ENCODE data around the gene OR1F1.
"Not testable (repeated sequence)": the region's sequence is repeated elsewhere in the genome, so short reads cannot be mapped to it uniquely, and the experiment has no call there.

Gene OR1F1

DNA sequence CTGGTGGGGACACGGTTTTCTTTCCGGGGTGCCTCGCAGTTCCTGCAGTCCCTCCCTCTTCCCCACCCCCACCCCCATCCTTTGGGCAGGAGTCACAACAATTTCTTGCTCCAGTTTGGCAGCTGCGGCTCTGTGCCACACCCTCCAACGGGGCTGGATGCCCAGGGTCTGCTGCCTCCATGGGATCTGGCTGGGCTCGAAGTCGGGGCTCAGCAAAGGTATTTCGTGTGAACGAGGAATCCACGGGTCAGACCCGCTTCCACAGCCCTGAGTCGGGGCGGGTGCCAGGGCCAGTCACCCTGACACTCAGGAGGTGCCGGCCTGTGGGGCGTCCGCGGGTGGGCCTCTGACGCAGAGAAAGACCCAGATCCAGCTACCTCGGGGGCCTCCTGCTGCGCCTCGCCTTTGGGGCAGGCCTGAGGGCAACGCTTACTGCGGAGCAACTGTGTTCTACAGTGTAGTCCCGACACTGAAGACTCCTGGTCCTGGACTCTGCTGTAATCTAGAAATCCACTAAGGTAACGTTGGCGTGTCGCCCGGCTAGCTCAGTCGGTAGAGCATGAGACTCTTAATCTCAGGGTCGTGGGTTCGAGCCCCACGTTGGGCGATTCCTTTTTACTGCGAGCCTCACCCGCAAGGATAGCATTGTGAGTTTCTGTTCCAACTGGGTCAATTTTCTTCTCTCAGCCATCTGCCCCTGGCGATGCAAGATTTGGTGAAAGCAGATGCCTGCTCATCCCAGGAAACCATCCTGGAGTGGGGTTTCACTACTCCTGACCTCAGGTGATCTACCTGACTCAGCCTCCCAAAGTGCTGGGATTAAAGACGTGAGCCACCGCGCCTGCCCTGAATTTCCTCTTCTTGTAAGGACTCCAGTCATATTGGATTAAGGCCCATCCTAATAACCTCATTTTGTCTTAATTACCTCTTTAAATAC is 12.6 kb upstream of the OR1F1 start:
- Histone ChIP-seq H3K4me3 (ENCODE audit: low read length in 2 of 2) (no peak overlapping the region), H3K36me3 (ENCODE audit: control insufficient read depth in 2 of 2, insufficient read depth in 2 of 2, low read length in 2 of 2) (no peaks in the 10 kb centered on the region), H3K9me3 (ENCODE audit: control insufficient read depth in 2 of 2, low read length in 2 of 2) (no peaks in the 10 kb centered on the region), H3K9ac (ENCODE audit: low read length in 2 of 2) (no peak overlapping the region), H3K27ac (ENCODE audit: low read length) (no peak overlapping the region), H3K4me1 (ENCODE audit: control insufficient read depth, insufficient read depth, low read length) (peaks cover 10% of the 10 kb centered on the region), H3K27me3 (ENCODE audit: control insufficient read depth in 1 of 2, insufficient read depth in 2 of 2, low read length in 2 of 2) (peaks cover 60 to 79% of the 10 kb centered on the region in 2 donors)

DNA sequence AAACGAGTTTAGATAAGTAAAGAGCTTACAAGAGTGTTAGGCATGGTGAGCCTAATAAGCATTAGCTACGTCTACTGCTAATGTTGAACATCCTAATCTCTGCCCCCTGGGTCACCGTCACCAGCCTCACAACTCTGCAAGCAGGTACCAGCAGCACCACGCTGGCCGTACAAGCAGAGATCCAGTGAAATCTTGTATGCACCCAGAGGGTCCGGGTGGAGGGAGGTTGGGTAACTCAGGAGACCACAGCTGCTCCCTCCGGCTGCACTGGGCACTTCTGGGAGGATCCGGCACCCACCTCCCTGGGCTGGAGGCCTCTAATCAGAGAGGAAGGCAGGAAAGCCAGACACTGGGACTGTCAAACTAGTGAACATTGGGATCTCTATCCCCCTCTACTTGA is 8.4 kb upstream of the OR1F1 start:
- Histone ChIP-seq H3K27ac (ENCODE audit: low read length) (no peak overlapping the region), H3K36me3 (ENCODE audit: control insufficient read depth in 2 of 2, insufficient read depth in 2 of 2, low read length in 2 of 2) (no peaks in the 10 kb centered on the region), H3K9me3 (ENCODE audit: control insufficient read depth in 2 of 2, low read length in 2 of 2) (no peaks in the 10 kb centered on the region), H3K9ac (ENCODE audit: low read length in 2 of 2) (no peak overlapping the region), H3K27me3 (ENCODE audit: control insufficient read depth in 1 of 2, insufficient read depth in 2 of 2, low read length in 2 of 2) (peaks cover 67 to 82% of the 10 kb centered on the region in 2 donors), H3K4me3 (ENCODE audit: low read length in 2 of 2) (no peak overlapping the region), H3K4me1 (ENCODE audit: control insufficient read depth, insufficient read depth, low read length) (peaks cover 10% of the 10 kb centered on the region)

- no peak overlapping the region for H3K4me3 ChIP-seq (ENCODE audit: low read length in 2 of 2)
- H3K9ac ChIP-seq (ENCODE audit: low read length in 2 of 2): no peak overlapping the region
- H3K36me3 ChIP-seq (ENCODE audit: control insufficient read depth in 2 of 2, insufficient read depth in 2 of 2, low read length in 2 of 2): no peaks in the 10 kb centered on the region
- H3K27ac ChIP-seq (ENCODE audit: low read length): no peak overlapping the region
- H3K4me1 ChIP-seq (ENCODE audit: control insufficient read depth, insufficient read depth, low read length): peaks cover 10% of the 10 kb centered on the region
- no peaks in the 10 kb centered on the region for H3K9me3 ChIP-seq (ENCODE audit: control insufficient read depth in 2 of 2, low read length in 2 of 2)
- H3K27me3 ChIP-seq (ENCODE audit: control insufficient read depth in 1 of 2, insufficient read depth in 2 of 2, low read length in 2 of 2): peaks cover 61 to 74% of the 10 kb centered on the region in 2 donors
These were observed 7.5 kb upstream of the OR1F1 start for GRCh38 chr16:3180445-3180878.

DNA sequence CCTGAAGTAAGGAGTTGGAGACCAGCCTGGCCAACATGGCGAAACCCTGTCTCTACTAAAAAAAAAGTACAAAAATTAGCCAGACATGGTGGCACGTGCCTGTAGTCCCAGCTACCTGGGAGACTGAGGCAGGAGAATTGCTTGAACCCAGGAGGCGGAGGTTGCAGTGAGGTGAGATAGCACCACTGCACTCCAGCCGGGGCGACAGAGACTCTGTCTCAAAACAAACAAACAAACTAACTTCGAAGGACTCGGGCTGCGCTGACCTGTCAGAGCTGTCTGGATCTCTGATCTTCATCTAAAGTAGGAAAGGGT is 5.8 kb upstream of the OR1F1 start:
- Histone ChIP-seq H3K4me3 (ENCODE audit: low read length in 2 of 2) (peak overlapping the region in 1 of 2 donors; percentile 22), H3K27me3 (ENCODE audit: control insufficient read depth in 1 of 2, insufficient read depth in 2 of 2, low read length in 2 of 2) (peaks cover 65 to 72% of the 10 kb centered on the region in 2 donors)
- H3K9me3 ChIP-seq (ENCODE audit: control insufficient read depth in 2 of 2, low read length in 2 of 2); H3K27ac ChIP-seq (ENCODE audit: low read length); H3K36me3 ChIP-seq (ENCODE audit: control insufficient read depth in 2 of 2, insufficient read depth in 2 of 2, low read length in 2 of 2); H3K4me1 ChIP-seq (ENCODE audit: control insufficient read depth, insufficient read depth, low read length); H3K9ac ChIP-seq (ENCODE audit: low read length in 2 of 2): not testable (repeated sequence)

DNA sequence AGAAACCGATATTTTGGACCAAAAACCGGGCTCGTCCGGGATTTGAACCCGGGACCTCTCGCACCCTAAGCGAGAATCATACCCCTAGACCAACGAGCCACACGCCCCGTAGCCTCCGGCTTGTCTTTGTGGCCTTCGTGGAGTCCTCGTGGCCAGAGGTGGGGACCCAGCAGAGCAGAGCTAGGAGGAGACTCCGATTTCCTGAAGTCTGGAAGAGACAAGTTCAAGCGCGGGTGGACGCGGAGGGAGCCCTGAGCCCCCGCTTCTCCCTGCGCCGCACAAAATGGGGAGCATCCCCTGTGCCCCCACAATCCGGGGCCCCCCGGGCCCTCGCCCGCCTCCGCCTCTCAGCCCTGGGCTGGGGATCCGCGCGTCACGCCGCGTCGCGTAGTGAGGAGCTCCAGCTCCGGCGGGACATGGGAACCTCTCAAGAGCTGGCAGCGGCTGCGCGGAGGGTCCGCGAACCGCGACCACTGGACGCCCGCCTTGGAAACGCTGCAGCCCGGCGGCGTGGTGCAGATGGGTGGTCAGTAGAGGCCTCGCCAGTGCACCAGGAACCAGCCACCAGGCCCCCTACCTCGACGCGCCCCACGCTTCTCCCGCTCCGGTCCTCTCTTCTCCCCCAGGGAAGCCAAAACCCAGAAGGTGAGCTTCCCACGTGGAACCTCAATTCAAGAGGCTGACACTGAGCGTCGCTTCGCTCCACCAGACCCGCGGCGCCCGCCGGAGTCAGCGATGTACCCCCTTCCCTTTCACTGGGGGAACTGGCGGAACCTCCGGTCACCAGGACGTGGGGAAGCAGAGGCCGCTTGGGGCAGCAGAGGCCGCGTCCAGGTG is 5.2 kb upstream of the OR1F1 start:
- no peaks in the 10 kb centered on the region for H3K9me3 ChIP-seq (ENCODE audit: control insufficient read depth in 2 of 2, low read length in 2 of 2)
- H3K36me3 ChIP-seq (ENCODE audit: control insufficient read depth in 2 of 2, insufficient read depth in 2 of 2, low read length in 2 of 2): no peaks in the 10 kb centered on the region
- H3K4me1 ChIP-seq (ENCODE audit: control insufficient read depth, insufficient read depth, low read length): peaks cover 10% of the 10 kb centered on the region
- H3K9ac ChIP-seq (ENCODE audit: low read length in 2 of 2): no peak overlapping the region
- H3K4me3 ChIP-seq (ENCODE audit: low read length in 2 of 2): peak overlapping the region in 1 of 2 donors; percentile 22
- H3K27me3 ChIP-seq (ENCODE audit: control insufficient read depth in 1 of 2, insufficient read depth in 2 of 2, low read length in 2 of 2): peaks cover 66 to 75% of the 10 kb centered on the region in 2 donors
- H3K27ac ChIP-seq (ENCODE audit: low read length): no peak overlapping the region

- peaks cover 72 to 78% of the 10 kb centered on the region in 2 donors for H3K27me3 ChIP-seq (ENCODE audit: control insufficient read depth in 1 of 2, insufficient read depth in 2 of 2, low read length in 2 of 2)
- peak overlapping the region in 1 of 2 donors; percentile 22 for H3K4me3 ChIP-seq (ENCODE audit: low read length in 2 of 2)
- H3K27ac ChIP-seq (ENCODE audit: low read length): no peak overlapping the region
- H3K9ac ChIP-seq (ENCODE audit: low read length in 2 of 2): no peak overlapping the region
- H3K36me3 ChIP-seq (ENCODE audit: control insufficient read depth in 2 of 2, insufficient read depth in 2 of 2, low read length in 2 of 2): no peaks in the 10 kb centered on the region
- no peaks in the 10 kb centered on the region for H3K9me3 ChIP-seq (ENCODE audit: control insufficient read depth in 2 of 2, low read length in 2 of 2)
- H3K4me1 ChIP-seq (ENCODE audit: control insufficient read depth, insufficient read depth, low read length): peaks cover 12% of the 10 kb centered on the region
These were observed 4.4 kb upstream of the OR1F1 start for GRCh38 chr16:3183445-3184139.

DNA sequence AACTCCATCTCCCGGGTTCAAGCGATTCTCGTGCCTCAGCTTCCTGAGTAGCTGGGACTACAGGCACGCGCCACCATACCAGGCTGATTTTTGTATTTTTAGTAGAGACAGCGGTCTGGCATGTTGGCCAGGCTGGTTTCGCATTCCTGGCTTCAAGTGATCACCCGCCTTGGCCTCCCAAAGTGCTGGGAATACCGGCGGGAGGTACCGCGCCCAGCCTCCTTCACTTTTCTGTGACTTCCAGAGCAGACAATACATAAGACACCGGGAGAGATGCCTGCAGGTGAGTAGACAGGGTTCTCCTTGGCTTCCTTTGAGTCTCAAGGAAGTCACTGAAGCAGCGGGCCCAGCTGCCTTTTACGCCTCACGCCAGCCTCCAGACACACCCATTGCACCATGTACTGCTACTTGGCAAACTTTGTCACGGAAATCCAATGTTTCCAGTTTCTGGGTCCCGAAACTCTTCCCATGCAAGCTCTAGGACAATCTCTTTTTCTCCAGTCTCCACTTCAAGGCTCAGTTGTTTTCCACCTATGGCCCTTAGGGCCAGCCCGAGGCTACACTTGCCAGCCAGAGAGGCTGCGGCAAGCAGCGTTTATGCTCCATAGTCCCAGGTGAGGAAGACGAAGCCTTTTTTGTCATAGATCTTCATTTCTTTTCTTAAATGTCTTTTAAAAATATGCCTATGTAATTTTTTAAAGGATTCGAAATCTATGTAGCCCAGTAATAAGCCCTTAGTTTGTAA is 886 bp upstream of the OR1F1 start:
- Histone ChIP-seq H3K4me3 (ENCODE audit: low read length in 2 of 2) (no peak overlapping the region), H3K9ac (ENCODE audit: low read length in 2 of 2) (no peak overlapping the region), H3K9me3 (ENCODE audit: control insufficient read depth in 2 of 2, low read length in 2 of 2) (no peaks in the 10 kb centered on the region), H3K27me3 (ENCODE audit: control insufficient read depth in 1 of 2, insufficient read depth in 2 of 2, low read length in 2 of 2) (peaks cover 78 to 82% of the 10 kb centered on the region in 2 donors), H3K4me1 (ENCODE audit: control insufficient read depth, insufficient read depth, low read length) (peaks cover 25% of the 10 kb centered on the region), H3K36me3 (ENCODE audit: control insufficient read depth in 2 of 2, insufficient read depth in 2 of 2, low read length in 2 of 2) (no peaks in the 10 kb centered on the region), H3K27ac (ENCODE audit: low read length) (no peak overlapping the region)

DNA sequence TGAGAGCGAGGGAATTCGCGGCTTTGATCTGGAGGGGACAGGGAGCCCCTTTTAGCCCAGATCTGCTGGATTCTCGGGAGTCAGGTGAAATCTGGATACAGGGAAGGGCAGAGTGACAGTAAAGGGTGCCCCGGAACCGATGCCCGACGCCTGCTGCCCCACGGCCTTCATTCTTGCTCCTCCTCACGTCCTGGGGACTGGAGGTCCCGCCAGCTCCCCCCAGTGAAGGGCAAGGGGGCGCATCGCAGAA is 596 bp downstream of the OR1F1 start:
- peak overlapping the region in 1 of 2 donors; percentile 15 for H3K4me3 ChIP-seq (ENCODE audit: low read length in 2 of 2)
- H3K27ac ChIP-seq (ENCODE audit: low read length): no peak overlapping the region
- H3K36me3 ChIP-seq (ENCODE audit: control insufficient read depth in 2 of 2, insufficient read depth in 2 of 2, low read length in 2 of 2): no peaks in the 10 kb centered on the region
- peaks cover 17% of the 10 kb centered on the region for H3K4me1 ChIP-seq (ENCODE audit: control insufficient read depth, insufficient read depth, low read length)
- peaks cover 74 to 82% of the 10 kb centered on the region in 2 donors for H3K27me3 ChIP-seq (ENCODE audit: control insufficient read depth in 1 of 2, insufficient read depth in 2 of 2, low read length in 2 of 2)
- H3K9ac ChIP-seq (ENCODE audit: low read length in 2 of 2): no peak overlapping the region
- H3K9me3 ChIP-seq (ENCODE audit: control insufficient read depth in 2 of 2, low read length in 2 of 2): no peaks in the 10 kb centered on the region

DNA sequence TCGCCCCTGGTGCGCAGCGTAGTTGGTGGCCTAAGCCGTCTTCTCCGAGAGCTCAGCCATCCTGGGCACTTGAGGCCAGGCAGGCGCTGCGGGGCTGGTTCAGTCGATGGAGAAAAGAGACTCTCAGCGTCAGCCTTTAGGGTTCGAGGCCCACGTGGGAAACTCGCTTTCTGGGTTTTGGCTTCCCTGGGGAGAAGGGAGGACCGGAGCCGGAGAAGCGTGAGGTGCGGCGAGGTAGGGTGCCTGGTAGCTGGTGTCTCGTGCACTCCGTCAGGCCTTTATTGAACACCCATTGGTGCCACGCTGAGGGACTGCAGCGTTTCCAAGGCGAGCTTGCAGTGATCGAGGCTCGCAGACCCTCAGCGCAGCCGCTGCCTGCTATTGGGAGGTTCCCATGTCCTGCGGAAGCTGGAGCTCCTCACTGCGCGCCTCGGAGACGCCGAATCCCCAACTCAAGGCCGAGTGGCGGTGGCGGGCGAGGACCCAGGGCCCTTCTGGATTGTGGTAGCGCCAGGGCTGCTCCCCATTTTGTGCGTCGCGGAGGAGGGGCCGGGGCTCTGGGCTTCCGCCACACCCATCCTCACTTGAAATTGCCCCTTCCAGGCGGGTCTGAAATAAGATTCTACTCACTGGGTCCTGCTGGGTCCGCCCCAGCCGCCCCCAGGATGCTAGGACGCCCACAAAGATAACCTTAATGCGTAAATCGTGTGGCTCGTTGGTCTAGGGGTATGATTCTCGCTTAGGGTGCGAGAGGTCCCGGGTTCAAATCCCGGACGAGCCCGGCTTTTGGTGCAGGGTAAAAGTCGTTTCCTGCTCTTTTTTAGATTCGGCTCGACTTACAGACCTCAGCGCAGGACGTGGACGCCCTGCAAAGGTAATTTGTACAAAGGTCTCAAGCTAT is 1.2 kb downstream of the OR1F1 start:
- Histone ChIP-seq H3K9ac (ENCODE audit: low read length in 2 of 2) (no peak overlapping the region), H3K4me3 (ENCODE audit: low read length in 2 of 2) (peak overlapping the region in 1 of 2 donors; percentile 15), H3K9me3 (ENCODE audit: control insufficient read depth in 2 of 2, low read length in 2 of 2) (no peaks in the 10 kb centered on the region), H3K27ac (ENCODE audit: low read length) (no peak overlapping the region), H3K27me3 (ENCODE audit: control insufficient read depth in 1 of 2, insufficient read depth in 2 of 2, low read length in 2 of 2) (peaks cover 71 to 82% of the 10 kb centered on the region in 2 donors), H3K4me1 (ENCODE audit: control insufficient read depth, insufficient read depth, low read length) (peaks cover 15% of the 10 kb centered on the region), H3K36me3 (ENCODE audit: control insufficient read depth in 2 of 2, insufficient read depth in 2 of 2, low read length in 2 of 2) (no peaks in the 10 kb centered on the region)
